Activated CD4-positive, CD25-positive, alpha-beta regulatory T cell treated with anti-CD3 and anti-CD28 coated beads, Interleukin-2, amount 50 U/mL, for 24 hours (primary cell): ENCODE results near the gene SLC18B1.
A peak's percentile ranks its signal among the peaks of the same experiment; 100 is the strongest.

Experiments
- ATAC-seq, 2 donors: fragments of 150-1000 bp; cut with Tn5 transposase; one replicate each; pipeline ENCODE4 v1.10.0; 2021; ENCODE audit warnings: mild to moderate bottlenecking in 1 of 2, moderate library complexity in 1 of 2

The SLC18B1 gene

DNA sequence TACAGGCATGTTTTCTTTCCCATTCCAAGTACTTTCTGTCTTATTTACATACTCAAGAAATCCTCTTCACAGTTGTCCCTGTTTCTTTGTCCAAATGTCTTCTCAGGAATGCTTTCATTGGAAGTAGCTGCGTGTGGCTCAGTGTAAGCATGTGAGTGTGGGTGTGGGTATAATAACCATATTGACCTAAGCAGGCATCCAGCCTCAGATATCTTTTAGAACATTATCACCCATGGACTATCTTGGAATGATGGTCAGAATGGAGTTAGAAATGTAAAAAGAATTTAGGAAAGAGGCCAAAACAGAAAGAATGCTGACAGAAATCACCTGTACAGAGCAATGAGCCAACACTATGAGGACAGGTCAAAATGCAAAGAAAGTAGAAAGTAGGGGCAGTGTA, 57.2 kb downstream of the SLC18B1 start:
- ATAC-seq, result no peak

DNA sequence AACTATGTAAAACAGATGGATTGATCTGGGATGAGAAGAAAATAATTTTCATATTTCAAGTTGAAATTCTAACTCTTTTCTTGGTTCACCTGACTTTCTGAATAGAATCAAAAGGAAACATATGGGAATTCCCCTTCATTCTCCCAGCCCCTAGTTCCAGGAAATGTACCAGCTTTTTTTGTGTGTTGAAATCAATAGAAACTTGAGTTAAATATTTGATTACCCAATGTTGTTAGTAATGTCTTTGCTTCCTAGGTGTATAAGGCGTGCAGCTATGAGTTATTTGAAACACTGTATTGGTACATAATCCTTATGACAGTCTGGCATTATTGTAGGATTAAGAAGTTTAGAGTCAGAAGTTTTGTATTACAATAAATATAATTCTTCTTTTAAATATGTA, 62.2 kb downstream of the SLC18B1 start:
- ATAC-seq, result peak in 1 of 2 donors; percentile 59

DNA sequence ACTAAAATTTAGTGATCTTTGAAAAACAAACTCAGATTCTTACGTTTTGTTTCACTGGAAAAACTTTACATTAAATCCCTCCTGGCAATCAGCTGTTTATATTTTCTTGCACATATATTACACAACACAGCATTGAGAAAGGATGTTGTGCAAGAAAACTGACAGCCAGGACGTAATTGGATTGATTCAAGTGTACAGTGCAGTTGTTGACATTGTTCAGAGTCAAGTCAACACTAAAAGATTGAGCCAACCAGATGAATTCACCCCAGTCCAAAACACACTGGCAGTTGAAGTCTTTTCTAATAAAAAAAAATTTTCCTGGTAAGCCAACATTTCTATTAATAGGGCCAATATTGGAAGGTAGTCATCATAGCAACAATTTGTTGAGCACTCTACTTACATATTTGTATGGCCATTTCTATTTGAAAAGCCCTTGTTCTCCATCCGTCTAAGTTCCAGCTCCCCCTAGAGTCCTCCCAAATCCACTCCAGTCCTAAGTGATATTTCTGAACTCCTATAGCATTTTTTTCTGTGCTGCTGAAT, 63.7 kb downstream of the SLC18B1 start:
- ATAC-seq, result no peak

DNA sequence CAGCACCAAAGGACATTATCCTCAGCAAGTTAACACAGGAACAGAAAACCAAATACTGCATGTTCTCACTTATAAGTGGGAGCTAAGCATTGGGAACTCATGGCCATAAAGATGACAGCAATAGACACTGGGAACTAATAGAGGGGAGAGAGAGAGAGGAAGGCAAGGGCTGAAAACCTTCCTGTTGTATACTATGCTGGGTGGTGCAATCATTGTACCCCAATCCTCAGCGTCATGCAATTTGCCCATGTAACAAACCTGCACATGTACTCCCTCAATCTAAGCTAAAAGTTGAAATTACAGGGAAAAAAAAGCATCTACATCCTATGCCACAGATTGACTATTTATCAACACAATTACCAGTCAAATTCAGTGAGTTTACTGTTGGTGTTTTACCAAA, 64.6 kb downstream of the SLC18B1 start:
- ATAC-seq, result no peak

DNA sequence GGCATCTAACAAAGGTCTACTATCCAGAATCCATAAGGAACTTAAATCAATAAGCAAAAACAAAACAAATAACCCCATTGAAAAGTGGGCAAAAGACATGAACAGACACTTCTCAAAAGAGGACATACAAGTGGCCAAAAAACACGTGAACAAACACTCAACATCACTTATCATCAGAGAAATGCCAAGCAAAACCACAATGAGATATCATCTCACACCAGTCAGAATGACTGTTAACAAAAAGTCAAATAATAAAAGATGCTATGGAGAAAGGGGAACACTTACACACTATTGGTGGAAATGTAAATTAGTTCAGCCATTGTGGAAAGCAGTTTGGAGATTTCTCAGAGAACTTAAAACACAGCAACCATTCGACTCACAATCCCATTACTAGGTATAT, 65.2 kb downstream of the SLC18B1 start:
- ATAC-seq, result no peak

DNA sequence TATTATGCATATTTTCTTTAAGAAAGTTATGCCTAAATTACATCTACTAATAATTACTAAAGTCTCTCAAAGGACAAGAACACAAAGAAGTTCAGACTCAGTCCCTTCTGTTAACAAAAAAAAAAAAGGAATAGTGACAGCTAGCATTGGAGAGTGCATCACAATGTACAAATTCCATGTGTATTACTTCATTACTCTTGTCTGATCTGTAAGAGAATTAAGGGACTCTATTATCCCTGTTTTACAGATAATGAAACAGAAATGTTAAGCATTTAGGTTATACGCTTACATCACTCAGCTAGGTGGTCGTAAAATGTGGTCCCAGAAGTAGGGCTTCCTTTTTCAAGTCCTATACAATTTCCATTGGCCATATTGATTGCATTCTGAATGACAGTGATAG, 67.4 kb downstream of the SLC18B1 start:
- no peak for ATAC-seq

DNA sequence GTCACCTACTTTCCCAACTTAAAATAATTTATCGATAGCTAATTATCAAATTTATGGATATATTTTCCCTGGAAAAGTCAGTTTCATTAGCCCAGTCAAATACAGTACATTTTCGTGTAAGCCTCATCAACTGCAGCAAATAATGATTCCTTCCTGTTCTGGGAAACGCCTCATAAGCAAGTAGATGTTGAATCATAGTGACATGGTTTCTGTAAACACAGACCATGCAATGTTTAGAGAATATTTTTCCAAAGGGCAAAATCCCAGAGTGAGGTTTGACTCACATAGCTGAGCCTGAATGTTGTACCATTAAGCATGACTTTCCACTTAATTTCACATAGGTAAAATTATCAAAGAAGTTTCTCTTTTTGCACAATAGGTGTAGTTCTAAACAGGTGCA, 67.9 kb downstream of the SLC18B1 start:
- ATAC-seq, result no peak

DNA sequence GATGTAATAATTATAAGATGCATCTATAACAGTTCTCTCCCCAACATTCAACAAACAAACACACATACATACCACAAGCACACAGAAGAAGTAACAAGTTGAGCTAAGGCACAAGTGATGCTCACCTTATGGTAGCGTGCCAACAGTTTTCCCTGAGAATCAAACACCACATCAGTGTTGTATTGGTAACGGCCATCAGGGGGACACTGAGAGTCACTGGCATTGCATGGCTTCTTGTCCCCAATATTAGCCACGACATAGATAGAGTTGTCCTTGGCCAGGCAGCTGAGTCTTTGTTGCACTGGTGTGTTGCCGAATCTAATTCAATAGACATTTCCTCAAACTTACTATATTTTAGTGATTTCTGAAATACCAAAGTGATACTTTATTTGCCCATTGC, 69.8 kb downstream of the SLC18B1 start:
- no peak for ATAC-seq

DNA sequence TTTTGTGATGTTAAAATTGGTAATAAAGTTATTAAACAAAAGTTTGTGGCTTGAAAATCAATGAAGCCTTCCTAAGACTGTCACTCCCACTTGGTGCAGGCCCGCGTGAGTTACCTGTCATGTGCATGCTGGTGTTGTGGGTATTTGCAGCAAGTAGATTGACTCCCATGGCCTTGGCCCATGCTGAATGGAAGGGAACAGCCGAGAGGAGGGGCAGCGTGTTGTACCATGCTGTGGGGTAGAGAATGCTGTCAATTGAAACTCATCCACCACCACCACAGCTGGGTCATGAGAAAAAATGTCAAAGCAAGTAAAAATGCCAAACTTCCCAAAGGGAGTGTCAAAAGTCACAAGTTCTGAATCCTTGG, 71.8 kb downstream of the SLC18B1 start:
- no peak for ATAC-seq

DNA sequence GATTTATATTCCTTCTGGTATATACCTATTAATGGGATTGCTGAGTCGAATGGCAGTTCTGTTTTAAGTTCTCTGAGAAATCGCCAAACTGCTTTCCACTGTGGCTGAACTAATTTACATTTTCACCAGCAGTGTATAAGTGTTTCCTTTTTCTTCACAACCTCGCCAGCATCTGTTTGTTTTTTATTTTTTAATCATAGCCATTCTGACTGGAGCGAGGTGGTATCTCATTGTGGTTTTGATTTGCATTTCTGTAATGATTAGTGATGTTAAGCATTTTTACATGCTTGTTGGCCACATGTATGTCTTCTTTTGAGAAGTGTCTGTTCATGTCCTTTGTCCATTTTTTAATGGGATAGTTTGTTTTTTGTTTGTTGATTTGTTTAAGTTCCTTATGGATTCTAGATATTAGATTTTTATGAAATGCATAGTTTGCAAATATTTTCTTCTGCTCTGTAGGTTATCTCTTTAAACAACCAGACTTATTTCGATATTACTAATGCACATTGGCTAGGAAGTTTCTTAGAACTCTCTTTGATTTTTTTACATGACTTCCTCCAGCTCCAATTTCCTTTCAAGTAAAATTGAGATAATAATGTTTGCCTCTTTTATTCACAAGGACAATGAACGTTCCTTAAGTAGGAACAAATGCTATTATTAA, 72.4 kb downstream of the SLC18B1 start:
- no peak for ATAC-seq

DNA sequence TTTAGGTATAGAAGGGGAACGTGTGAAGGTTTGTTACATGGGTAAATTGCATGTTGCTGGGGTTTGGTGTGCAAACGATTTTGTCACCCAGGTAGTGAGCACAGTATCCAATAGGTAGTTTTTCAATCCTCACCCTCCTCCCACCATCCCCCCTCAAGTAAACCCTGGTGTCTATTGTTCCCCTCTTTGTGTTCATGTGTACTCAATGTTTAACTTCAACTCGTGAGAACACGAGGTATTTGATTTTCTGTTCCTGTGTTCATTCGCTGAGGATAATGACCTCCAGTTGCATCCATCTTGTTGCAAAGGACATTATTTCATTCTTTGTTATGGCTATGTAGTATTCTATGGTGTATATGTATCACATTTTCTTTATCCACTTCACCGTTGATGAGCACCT, 73.0 kb downstream of the SLC18B1 start:
- no peak for ATAC-seq

DNA sequence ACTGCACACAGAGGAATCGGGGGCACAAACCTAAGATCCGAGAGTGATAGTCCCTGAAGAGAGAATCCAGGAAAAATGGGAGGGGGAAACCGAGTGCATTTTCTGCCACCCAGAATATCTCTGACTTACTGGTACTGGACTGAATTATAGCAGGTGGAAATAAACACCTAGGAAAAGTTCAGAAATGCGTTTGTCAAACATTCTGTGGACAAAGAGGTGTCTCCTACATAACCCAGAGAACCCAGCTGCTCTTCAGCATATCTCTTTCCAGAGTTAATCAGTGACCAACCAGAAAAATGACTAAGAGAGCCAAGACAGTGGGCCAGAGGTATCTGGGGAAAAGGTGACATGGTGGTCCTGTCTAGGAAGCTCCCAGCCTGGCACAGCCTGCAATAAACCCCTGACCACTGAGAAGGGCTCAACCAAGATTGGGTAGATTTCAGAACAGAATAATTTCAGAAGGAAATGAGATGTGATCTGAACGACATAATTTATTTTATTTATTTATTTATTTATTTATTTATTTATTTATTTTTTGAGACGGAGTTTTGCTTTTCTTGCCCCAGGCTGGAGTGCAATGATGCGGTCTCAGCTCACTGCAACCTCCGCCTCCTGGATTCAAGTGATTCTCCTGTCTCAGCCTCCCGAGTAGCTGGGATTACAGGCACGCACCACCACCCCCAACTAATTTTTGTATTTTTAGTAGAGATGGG, 78.5 kb downstream of the SLC18B1 start:
- ATAC-seq, result no peak
